ENCODE results near the gene GLCE. TPM values are rescaled to one million over a fixed set of nuclear protein-coding genes. Genes with fewer than 3 reads are reported as not detected.

Gene GLCE
- total and polyA plus RNA-seq, 9 of the 15 experiments (the other 6 are each of a cell fraction or from before 2014, with no cell fraction given) = 4.6 to 12.3 (median 10.6) TPM

DNA sequence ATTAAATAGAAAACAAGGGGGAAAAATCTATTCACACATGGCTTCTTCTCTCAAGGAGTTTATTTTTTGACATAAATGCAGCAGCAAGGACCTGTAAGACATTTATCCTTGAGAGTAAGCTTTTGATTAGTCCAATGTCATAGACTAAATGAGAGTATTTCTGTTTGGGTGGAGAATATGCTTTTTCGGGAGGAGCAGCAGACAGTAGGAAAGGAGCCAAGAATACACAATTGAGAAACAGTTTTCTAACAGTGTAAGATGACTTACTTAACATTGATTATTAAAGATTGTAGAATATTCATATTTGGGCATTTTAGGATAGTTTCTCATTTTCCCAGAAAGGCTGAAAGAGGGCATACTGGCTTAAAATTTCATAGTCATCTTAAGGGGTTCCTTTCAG lies 72.3 kb downstream of the GLCE start (continued):
- TF ChIP-seq PRDM10 (IDR thresholded peaks at IDR 0.05; ENCODE audit: partially characterized antibody) = no peak

DNA sequence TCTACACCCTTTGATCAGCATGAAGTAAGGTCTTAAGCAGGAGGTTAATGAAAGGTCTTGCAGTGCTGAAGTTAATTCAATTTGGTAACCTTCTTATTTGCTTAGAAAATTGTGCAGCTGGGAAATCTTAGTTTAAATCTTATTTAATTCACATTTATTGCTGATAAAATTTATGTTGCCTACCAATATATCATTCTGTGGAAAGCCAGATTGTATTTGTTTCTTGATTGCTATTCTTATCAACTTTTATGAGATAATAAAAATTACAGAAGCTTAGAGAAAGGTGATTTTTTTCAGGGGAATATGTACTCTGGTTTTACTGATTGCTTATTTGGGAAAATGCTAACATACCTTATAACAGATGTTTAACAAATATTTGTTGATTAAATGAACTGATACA lies 74.2 kb downstream of the GLCE start:
- POLR2A ChIA-PET = no interaction called here
- BruUV-seq (replicated peaks) = no TSS peak
- in situ Hi-C loops (cut with MboI) (no loop called here), intact Hi-C loops (cut with micrococcal nuclease) (no loop called here)
- no peak for DNase-seq (ENCODE audit: extremely low read depth in 1 of 4, low spot score in 3 of 4)
- Histone ChIP-seq H3K9me3 (replicated peaks; ENCODE audit: control insufficient read depth, insufficient read depth, low read depth, low read length) (no peaks in the 10 kb centered on the region), H3K36me3 (ENCODE audit: control insufficient read depth, insufficient read depth, low read length) (no peaks in the 10 kb centered on the region), H3K9me1 (ENCODE audit: control insufficient read depth, insufficient read depth, low read length) (no peaks in the 10 kb centered on the region), H3K4me1 (replicated peaks in 1 of 2; ENCODE audit: control insufficient read depth in 2 of 2, insufficient read depth in 2 of 2, low read length in 2 of 2) (no peaks in the 10 kb centered on the region), H3K4me2 (ENCODE audit: insufficient read depth, low read length) (no peak overlapping the region), H3K4me3 (no peak overlapping the region), H4K20me1 (replicated peaks; ENCODE audit: control insufficient read depth, insufficient read depth, low read length) (no peaks in the 10 kb centered on the region), H3K27me3 (ENCODE audit: control insufficient read depth in 2 of 2, insufficient read depth in 2 of 2, low read length in 2 of 2) (no peaks in the 10 kb centered on the region), H3K79me2 (ENCODE audit: control insufficient read depth, insufficient read depth, low read length) (no peaks in the 10 kb centered on the region), H2AFZ (ENCODE audit: low read depth, low read length) (no peak overlapping the region), H3K9ac (ENCODE audit: insufficient read depth in 1 of 2, low read depth in 2 of 2, low read length in 2 of 2) (no peak overlapping the region), H3K27ac (ENCODE audit: extremely low read depth, low read depth, low read length) (no peak overlapping the region)
- no peak for FAIRE-seq
- no peak for ATAC-seq
- CTCF ChIA-PET (ENCODE audit: low intra/inter-chr PET ratio) = no interaction called here
- TF ChIP-seq SIRT6 (IDR thresholded peaks at IDR 0.05; ENCODE audit: low read depth, low read length) (no peak), ZNF253 (CRISPR knock-in tag; conservative IDR thresholded peaks at IDR 0.05) (no peak), U2AF1 (optimal IDR thresholded peaks at IDR 0.05; ENCODE audit: low read depth, low read length) (no peak), KHSRP (IDR thresholded peaks at IDR 0.05) (no peak), RBM39 (optimal IDR thresholded peaks at IDR 0.05; ENCODE audit: low read depth, low read length) (no peak)
